Sigmoid colon (tissue), 7 donors: ENCODE results near the gene HIVEP3. TPM values are rescaled to one million over a fixed set of nuclear protein-coding genes. Genes with fewer than 3 reads are reported as not detected.

Experiments used
- DNase-seq: peaks from one replicate; pipeline ENCODE4 v3.0.0-alpha.2; 2019
- H3K27ac ChIP-seq, 4 donors: fragments of 200-600 bp; sonication (generic); one replicate each; pipeline ENCODE4 v1.5.1; 2016 to 2019; ENCODE audit warnings: mild to moderate bottlenecking in 1 of 4
- H3K27me3 ChIP-seq, 3 donors: fragments of 200-600 bp; sonication (generic); one replicate each; pipeline ENCODE4 v1.5.1; 2019; ENCODE audit warnings: mild to moderate bottlenecking in 1 of 3
- H3K36me3 ChIP-seq, 4 donors: fragments of 200-600 bp; sonication (generic); one replicate each; pipeline ENCODE4 v1.5.1; 2016 to 2019
- H3K4me1 ChIP-seq, 4 donors: fragments of 200-600 bp; sonication (generic); one replicate each; pipeline ENCODE4 v1.5.1; 2017 to 2019
- H3K4me3 ChIP-seq, 4 donors: fragments of 200-600 bp; sonication (generic); one replicate each; pipeline ENCODE4 v1.5.1; 2017 to 2019; ENCODE audit warnings: mild to moderate bottlenecking in 2 of 4, moderate library complexity in 1 of 4
- H3K9me3 ChIP-seq, 4 donors: fragments of 200-600 bp in 3 of 4; sonication (generic) in 3 of 4; one replicate each; pipeline versions ENCODE4 v1.5.1 to v1.6.1; 2013 to 2019
- EP300 ChIP-seq, 4 donors: sonication (generic); formaldehyde crosslinking; IDR thresholded peaks; one replicate each; pipeline ENCODE4 v1.6.1; 2017; ENCODE audit warnings: antibody characterized with exemption in 4 of 4
- POLR2A ChIP-seq, 2 donors: fragments of 450-650 bp; IDR thresholded peaks; one replicate each; pipeline ENCODE4 v1.6.1; 2016; ENCODE audit warnings: antibody characterized with exemption in 2 of 2, mild to moderate bottlenecking in 2 of 2, moderate library complexity in 2 of 2
- POLR2AphosphoS5 ChIP-seq, 4 donors: sonication (generic); formaldehyde crosslinking; IDR thresholded peaks; one replicate each; pipeline ENCODE4 v1.6.1; 2017; ENCODE audit warnings: antibody characterized with exemption in 4 of 4
- WGBS, 2 donors: extraction: QIAGEN DNeasy Blood & Tissue Kit; methylation state at CpG; one replicate each; pipeline ENCODE4 v1.1.7; 2013; 5-methylcytosine and 5-hydroxymethylcytosine counted together
- intact Hi-C: fragments of 100-400 bp; cut with DNase I; formaldehyde crosslinking; loops from one replicate; pipeline ENCODE4 v1.15.1; 2023
- polyA plus RNA-seq, 3 donors: library from polyadenylated mRNA; stranded (reverse); fragments of 200-250 nt; gene quantifications; one replicate each; pipeline ENCODE4 v1.2.3, GENCODE V29; 2013
- total RNA-seq, 4 donors: library from RNA; depleted of rRNA; stranded (reverse); fragments of >200 nt; gene quantifications; one replicate each; pipeline ENCODE4 v1.1.0, GENCODE V29; 2016
- TF ChIP-seq, protein P1 (sequence below), 4 experiments: fragments of 450-650 bp in 3 of 4; fragments of 200-600 bp in 1 of 4; IDR thresholded peaks; one replicate each; pipeline ENCODE4 v1.5.1; 2016 to 2019; ENCODE audit warnings: antibody characterized with exemption in 4 of 4, mild to moderate bottlenecking in 3 of 4, moderate library complexity in 2 of 4
- donor health status: healthy with polysubstance abuse.
- donor health status: Bipolar disorder and iron deficiency.
- donor health status: healthy.

HIVEP3 gene
- total and polyA plus RNA-seq, 7 donors = 1.4 to 7.8 (median 3.2) TPM

DNA sequence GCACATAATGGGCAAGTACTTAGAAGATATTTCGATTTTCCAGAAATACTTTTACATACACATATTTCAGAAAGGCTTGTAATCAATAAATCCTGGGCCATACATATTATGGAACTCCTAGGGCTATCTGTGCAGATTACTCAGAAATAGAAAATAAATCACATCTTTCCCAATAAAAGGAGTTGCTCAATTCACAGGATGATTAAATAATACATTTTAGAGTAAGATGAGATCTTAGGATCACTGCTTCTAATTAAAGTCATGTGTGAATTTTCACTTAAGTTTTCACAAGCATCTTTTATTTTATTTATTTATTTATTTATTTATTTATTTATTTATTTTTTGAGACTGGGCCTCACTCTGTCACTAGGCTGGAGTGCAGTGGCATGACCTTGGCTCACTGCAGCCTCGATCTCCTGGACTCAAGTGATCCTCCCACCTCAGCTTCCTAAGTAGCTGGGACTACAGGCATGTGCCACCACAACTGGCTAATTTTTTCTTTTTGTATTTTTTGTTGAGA, 144.2 kb downstream of the HIVEP3 start:
- Histone ChIP-seq H3K4me3 (no peak overlapping the region), H3K4me1 (peaks cover 0 to 15% (median 8%) of the 10 kb centered on the region in 4 donors), H3K27me3 (no peaks in the 10 kb centered on the region), H3K27ac (no peak overlapping the region), H3K9me3 (no peaks in the 10 kb centered on the region), H3K36me3 (no peaks in the 10 kb centered on the region)
- no peak for TF ChIP-seq POLR2AphosphoS5 (IDR thresholded peaks at IDR 0.05)
- TF ChIP-seq EP300 (IDR thresholded peaks at IDR 0.05) = no peak
- no peak for TF ChIP-seq POLR2A (IDR thresholded peaks at IDR 0.05)
- TF ChIP-seq, protein P1, sequence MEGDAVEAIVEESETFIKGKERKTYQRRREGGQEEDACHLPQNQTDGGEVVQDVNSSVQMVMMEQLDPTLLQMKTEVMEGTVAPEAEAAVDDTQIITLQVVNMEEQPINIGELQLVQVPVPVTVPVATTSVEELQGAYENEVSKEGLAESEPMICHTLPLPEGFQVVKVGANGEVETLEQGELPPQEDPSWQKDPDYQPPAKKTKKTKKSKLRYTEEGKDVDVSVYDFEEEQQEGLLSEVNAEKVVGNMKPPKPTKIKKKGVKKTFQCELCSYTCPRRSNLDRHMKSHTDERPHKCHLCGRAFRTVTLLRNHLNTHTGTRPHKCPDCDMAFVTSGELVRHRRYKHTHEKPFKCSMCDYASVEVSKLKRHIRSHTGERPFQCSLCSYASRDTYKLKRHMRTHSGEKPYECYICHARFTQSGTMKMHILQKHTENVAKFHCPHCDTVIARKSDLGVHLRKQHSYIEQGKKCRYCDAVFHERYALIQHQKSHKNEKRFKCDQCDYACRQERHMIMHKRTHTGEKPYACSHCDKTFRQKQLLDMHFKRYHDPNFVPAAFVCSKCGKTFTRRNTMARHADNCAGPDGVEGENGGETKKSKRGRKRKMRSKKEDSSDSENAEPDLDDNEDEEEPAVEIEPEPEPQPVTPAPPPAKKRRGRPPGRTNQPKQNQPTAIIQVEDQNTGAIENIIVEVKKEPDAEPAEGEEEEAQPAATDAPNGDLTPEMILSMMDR (IDR thresholded peaks at IDR 0.05) = no peak
- 87 to 89% methylated on average over 2 of the region's 2 CpGs for WGBS, 2 donors
- DNase-seq = no peak
- intact Hi-C loops = no loop called here

DNA sequence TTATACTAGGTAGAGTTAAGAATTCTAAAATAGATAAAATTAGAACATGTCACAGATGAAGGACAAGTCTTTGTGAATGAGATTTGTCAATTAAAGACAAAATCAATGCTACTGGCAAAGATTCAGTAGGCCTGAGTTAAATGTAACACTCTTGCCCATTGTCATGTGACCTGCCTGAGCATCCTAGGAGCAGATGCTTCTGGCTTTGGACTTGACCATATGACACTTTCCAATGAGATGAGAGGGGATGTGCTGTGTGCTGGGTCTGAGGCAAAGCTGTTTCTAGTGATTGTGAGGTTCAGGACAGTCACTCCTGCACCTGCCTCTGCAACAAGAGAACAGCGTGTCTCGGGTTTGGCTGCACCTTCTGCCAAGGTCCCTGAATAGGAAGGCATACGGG, 144.9 kb downstream of the HIVEP3 start:
- H3K36me3 ChIP-seq = no peaks in the 10 kb centered on the region
- DNase-seq = no peak
- 82 to 94% methylated on average over 3 of the region's 3 CpGs for WGBS, 2 donors
- peak overlapping the region in 1 of 4 donors; percentile 5 for H3K27ac ChIP-seq
- no peaks in the 10 kb centered on the region for H3K27me3 ChIP-seq
- intact Hi-C loops = no loop called here
- H3K4me3 ChIP-seq = no peak overlapping the region
- peaks cover 0 to 15% (median 8%) of the 10 kb centered on the region in 4 donors for H3K4me1 ChIP-seq
- H3K9me3 ChIP-seq = no peaks in the 10 kb centered on the region
- no peak for TF ChIP-seq EP300 (IDR thresholded peaks at IDR 0.05)
- TF ChIP-seq POLR2AphosphoS5 (IDR thresholded peaks at IDR 0.05) = no peak
- no peak for TF ChIP-seq POLR2A (IDR thresholded peaks at IDR 0.05)
- TF ChIP-seq, protein P1 (IDR thresholded peaks at IDR 0.05) = no peak

DNA sequence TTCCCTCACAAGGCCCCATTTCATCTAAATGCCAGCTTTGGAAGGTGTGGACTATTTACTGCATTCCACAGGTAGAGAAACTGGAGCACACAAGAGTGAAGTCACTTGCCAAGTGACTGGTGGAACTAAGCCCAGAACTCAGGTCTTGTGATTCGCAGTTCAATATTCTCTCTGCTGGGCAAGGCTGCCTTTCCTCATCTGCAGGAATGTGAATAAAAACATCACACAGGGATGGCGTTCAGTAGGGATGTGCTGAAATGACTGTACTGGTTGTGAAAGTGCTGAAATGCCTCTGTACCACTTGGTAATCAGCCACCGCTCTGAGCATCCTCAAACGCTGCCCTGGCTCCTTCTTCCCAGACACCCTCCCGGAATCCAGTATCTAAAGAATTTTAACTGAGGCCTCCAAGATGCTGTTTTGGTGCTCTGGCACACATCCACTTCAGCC, 145.6 kb downstream of the HIVEP3 start:
- intact Hi-C loops = no loop called here
- H3K27ac ChIP-seq = peak overlapping the region in 1 of 4 donors; percentile 5
- no peaks in the 10 kb centered on the region for H3K27me3 ChIP-seq
- WGBS, 2 donors = 68 to 83% methylated on average over 5 of the region's 5 CpGs
- no peak for DNase-seq
- TF ChIP-seq, protein P1 (IDR thresholded peaks at IDR 0.05) = no peak
- TF ChIP-seq POLR2A (IDR thresholded peaks at IDR 0.05) = no peak
- no peak for TF ChIP-seq POLR2AphosphoS5 (IDR thresholded peaks at IDR 0.05)
- no peak for TF ChIP-seq EP300 (IDR thresholded peaks at IDR 0.05)
- peaks cover 0 to 15% (median 8%) of the 10 kb centered on the region in 4 donors for H3K4me1 ChIP-seq
- no peaks in the 10 kb centered on the region for H3K9me3 ChIP-seq
- H3K4me3 ChIP-seq = no peak overlapping the region
- H3K36me3 ChIP-seq = no peaks in the 10 kb centered on the region

DNA sequence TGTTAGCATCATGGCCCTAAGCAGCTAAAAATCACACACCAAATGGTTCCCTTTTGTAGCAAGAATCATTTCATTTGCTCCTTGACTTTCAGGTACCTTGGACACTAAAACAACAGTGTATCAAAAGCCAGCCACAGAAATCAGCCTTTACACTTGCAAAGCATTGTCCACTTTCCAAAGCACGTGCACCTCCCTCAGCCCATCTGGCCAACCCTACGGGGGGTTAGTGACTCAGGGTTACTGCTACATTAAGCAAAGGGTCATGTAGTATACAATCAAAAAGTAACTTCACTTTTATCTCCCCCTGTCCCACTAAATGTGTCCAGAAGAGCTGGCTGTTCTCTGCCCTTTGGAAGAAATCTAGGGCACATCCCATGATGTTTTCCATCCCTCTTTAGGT, 149.7 kb downstream of the HIVEP3 start:
- no peaks in the 10 kb centered on the region for H3K36me3 ChIP-seq
- H3K4me3 ChIP-seq = no peak overlapping the region
- WGBS, 2 donors = 84 to 94% methylated on average over 2 of the region's 2 CpGs
- no peaks in the 10 kb centered on the region for H3K9me3 ChIP-seq
- no peak overlapping the region for H3K27ac ChIP-seq
- DNase-seq = no peak
- intact Hi-C loops = no loop called here
- H3K27me3 ChIP-seq = no peaks in the 10 kb centered on the region
- TF ChIP-seq, protein P1 (IDR thresholded peaks at IDR 0.05) = no peak
- TF ChIP-seq POLR2A (IDR thresholded peaks at IDR 0.05) (no peak), POLR2AphosphoS5 (IDR thresholded peaks at IDR 0.05) (no peak), EP300 (IDR thresholded peaks at IDR 0.05) (no peak)
- H3K4me1 ChIP-seq = peaks cover 0 to 30% (median 25%) of the 10 kb centered on the region in 4 donors

DNA sequence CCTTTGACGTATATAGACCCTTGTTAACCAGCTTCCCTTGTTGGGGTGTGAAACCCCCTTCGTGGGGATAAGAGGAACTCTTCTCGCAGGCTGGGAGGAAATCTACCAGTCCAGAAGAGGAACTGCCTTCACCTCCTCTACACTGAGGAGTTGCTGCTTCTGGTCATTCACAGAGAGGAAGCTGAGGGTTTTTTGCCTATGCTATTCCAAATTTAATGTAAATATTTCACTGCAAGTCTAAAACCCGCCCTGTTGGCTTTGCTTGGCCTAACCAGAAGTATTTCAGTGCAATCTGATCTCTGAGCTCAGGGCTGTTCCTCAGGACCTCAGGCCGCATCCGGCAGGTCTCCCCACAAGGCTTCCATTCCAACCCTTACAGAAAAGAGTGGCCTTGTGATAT, 150.1 kb downstream of the HIVEP3 start:
- 59 to 64% methylated on average over 6 of the region's 6 CpGs for WGBS, 2 donors
- intact Hi-C loops = no loop called here
- H3K4me3 ChIP-seq = no peak overlapping the region
- no peaks in the 10 kb centered on the region for H3K36me3 ChIP-seq
- H3K27me3 ChIP-seq = no peaks in the 10 kb centered on the region
- H3K27ac ChIP-seq = no peak overlapping the region
- peak; percentile 41 for DNase-seq
- peaks cover 0 to 30% (median 23%) of the 10 kb centered on the region in 4 donors for H3K4me1 ChIP-seq
- no peak for TF ChIP-seq EP300 (IDR thresholded peaks at IDR 0.05)
- no peaks in the 10 kb centered on the region for H3K9me3 ChIP-seq
